GM12878 (cell line): ENCODE measurements around the gene SLC43A3. TPM values are rescaled to one million over a fixed set of nuclear protein-coding genes. Genes with fewer than 3 reads are reported as not detected.
A peak's percentile ranks its signal among the peaks of the same experiment; 100 is the strongest.

ENCODE experiments used
- CREM ChIP-seq: IDR thresholded peaks from 2 replicates; pipeline ENCODE4 v1.6.1; 2014; ENCODE audit warnings: antibody characterized with exemption, low read depth
- DPF2 ChIP-seq: fragments of 450-650 bp; IDR thresholded peaks from 2 replicates; pipeline ENCODE4 v1.6.1; 2017; ENCODE audit warnings: mild to moderate bottlenecking
- IKZF1 ChIP-seq: fragments of 450-650 bp; conservative IDR thresholded peaks from 2 replicates; pipeline ENCODE4 v1.6.1; 2017; ENCODE audit warnings: antibody characterized with exemption, mild to moderate bottlenecking
- NFYB ChIP-seq: IDR thresholded peaks from 2 replicates; pipeline ENCODE4 v1.6.1; 2011; ENCODE audit warnings: low read depth, mild to moderate bottlenecking, low read length, improper control_type of control experiment, moderate library complexity; ENCODE audit not compliant: insufficient read depth
- PRDM15 ChIP-seq: fragments of 450-650 bp; formaldehyde crosslinking; IDR thresholded peaks from 2 replicates; pipeline ENCODE4 v1.4.0; 2020; ENCODE audit warnings: mild to moderate bottlenecking, moderate library complexity
- SMC3 ChIP-seq: IDR thresholded peaks from 2 replicates; pipeline ENCODE4 v1.6.1; 2011; ENCODE audit warnings: low read length, improper control_type of control experiment, borderline replicate concordance
- SP1 ChIP-seq: IDR thresholded peaks from one replicate; pipeline ENCODE4 v1.6.1; 2011; ENCODE audit warnings: low read depth, low read length
- ZBED1 ChIP-seq: IDR thresholded peaks from 2 replicates; pipeline ENCODE4 v1.6.1; 2016; ENCODE audit warnings: borderline replicate concordance
- ZNF207 ChIP-seq: fragments of 450-650 bp; IDR thresholded peaks from 2 replicates; pipeline ENCODE4 v1.6.1; 2014; ENCODE audit warnings: antibody characterized with exemption, mild to moderate bottlenecking, borderline replicate concordance
- ZNF274 ChIP-seq: IDR thresholded peaks from one replicate; pipeline ENCODE4 v1.8.0; 2011; ENCODE audit not compliant: insufficient read length, insufficient read depth
- polyA plus RNA-seq, 11 experiments: library from polyadenylated mRNA; depleted of rRNA in 4 of 11; unstranded in 6 of 11; stranded (reverse) in 5 of 11; fragments of >200 nt; fragmentation: Nextera tagmentation in 4 of 11; fragmentation: Illumina TruSeq in 1 of 11; extraction: Ambion mirVana in 4 of 11; extraction: Trizol in 1 of 11; gene quantifications; 1 replicate in 1 of 11; 2 replicates in 10 of 11; pipeline versions ENCODE4 v1.2.1 to v1.2.3, GENCODE V29; 2011 to 2016; ENCODE audit warnings: inconsistent platforms in 2 of 11, missing spikeins in 2 of 11, low read depth in 1 of 11
- total RNA-seq, 4 experiments: library from RNA; depleted of rRNA in 3 of 4; stranded (reverse); fragments of >200 nt in 3 of 4; fragmentation: Illumina TruSeq in 1 of 4; extraction: Trizol in 1 of 4; gene quantifications; 2 replicates each; pipeline versions ENCODE4 v1.2.1 to v1.2.3, GENCODE V29; 2013 to 2021
- TF ChIP-seq, protein P1 (sequence below): IDR thresholded peaks from 2 replicates; pipeline ENCODE4 v1.6.1; 2012; ENCODE audit warnings: improper control_type of control experiment, low read depth, low read length; ENCODE audit not compliant: insufficient replicate concordance
- TF ChIP-seq, protein P2 (sequence below): IDR thresholded peaks from 2 replicates; pipeline ENCODE4 v1.6.1; 2012; ENCODE audit warnings: low read depth, low read length, improper control_type of control experiment
- TF ChIP-seq, protein P3 (sequence below): fragments of 450-650 bp; IDR thresholded peaks from 2 replicates; pipeline ENCODE4 v1.6.1; 2016; ENCODE audit warnings: mild to moderate bottlenecking, moderate library complexity, borderline replicate concordance
- TF ChIP-seq, protein P4 (sequence below): fragments of 450-650 bp; IDR thresholded peaks from 2 replicates; pipeline ENCODE4 v1.6.1; 2014; ENCODE audit warnings: mild to moderate bottlenecking

Gene SLC43A3
- total and polyA plus RNA-seq, 10 of the 15 experiments (the other 5 are each of a cell fraction or from before 2014, with no cell fraction given): 37.5 to 237 (median 132) TPM

- TF ChIP-seq, protein P1, sequence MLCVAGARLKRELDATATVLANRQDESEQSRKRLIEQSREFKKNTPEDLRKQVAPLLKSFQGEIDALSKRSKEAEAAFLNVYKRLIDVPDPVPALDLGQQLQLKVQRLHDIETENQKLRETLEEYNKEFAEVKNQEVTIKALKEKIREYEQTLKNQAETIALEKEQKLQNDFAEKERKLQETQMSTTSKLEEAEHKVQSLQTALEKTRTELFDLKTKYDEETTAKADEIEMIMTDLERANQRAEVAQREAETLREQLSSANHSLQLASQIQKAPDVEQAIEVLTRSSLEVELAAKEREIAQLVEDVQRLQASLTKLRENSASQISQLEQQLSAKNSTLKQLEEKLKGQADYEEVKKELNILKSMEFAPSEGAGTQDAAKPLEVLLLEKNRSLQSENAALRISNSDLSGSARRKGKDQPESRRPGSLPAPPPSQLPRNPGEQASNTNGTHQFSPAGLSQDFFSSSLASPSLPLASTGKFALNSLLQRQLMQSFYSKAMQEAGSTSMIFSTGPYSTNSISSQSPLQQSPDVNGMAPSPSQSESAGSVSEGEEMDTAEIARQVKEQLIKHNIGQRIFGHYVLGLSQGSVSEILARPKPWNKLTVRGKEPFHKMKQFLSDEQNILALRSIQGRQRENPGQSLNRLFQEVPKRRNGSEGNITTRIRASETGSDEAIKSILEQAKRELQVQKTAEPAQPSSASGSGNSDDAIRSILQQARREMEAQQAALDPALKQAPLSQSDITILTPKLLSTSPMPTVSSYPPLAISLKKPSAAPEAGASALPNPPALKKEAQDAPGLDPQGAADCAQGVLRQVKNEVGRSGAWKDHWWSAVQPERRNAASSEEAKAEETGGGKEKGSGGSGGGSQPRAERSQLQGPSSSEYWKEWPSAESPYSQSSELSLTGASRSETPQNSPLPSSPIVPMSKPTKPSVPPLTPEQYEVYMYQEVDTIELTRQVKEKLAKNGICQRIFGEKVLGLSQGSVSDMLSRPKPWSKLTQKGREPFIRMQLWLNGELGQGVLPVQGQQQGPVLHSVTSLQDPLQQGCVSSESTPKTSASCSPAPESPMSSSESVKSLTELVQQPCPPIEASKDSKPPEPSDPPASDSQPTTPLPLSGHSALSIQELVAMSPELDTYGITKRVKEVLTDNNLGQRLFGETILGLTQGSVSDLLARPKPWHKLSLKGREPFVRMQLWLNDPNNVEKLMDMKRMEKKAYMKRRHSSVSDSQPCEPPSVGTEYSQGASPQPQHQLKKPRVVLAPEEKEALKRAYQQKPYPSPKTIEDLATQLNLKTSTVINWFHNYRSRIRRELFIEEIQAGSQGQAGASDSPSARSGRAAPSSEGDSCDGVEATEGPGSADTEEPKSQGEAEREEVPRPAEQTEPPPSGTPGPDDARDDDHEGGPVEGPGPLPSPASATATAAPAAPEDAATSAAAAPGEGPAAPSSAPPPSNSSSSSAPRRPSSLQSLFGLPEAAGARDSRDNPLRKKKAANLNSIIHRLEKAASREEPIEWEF: peak; percentile 10
- TF ChIP-seq, protein P2, sequence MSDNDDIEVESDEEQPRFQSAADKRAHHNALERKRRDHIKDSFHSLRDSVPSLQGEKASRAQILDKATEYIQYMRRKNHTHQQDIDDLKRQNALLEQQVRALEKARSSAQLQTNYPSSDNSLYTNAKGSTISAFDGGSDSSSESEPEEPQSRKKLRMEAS: peak; percentile 61; the same call in 1 of the 2 replicates
- TF ChIP-seq, protein P3, sequence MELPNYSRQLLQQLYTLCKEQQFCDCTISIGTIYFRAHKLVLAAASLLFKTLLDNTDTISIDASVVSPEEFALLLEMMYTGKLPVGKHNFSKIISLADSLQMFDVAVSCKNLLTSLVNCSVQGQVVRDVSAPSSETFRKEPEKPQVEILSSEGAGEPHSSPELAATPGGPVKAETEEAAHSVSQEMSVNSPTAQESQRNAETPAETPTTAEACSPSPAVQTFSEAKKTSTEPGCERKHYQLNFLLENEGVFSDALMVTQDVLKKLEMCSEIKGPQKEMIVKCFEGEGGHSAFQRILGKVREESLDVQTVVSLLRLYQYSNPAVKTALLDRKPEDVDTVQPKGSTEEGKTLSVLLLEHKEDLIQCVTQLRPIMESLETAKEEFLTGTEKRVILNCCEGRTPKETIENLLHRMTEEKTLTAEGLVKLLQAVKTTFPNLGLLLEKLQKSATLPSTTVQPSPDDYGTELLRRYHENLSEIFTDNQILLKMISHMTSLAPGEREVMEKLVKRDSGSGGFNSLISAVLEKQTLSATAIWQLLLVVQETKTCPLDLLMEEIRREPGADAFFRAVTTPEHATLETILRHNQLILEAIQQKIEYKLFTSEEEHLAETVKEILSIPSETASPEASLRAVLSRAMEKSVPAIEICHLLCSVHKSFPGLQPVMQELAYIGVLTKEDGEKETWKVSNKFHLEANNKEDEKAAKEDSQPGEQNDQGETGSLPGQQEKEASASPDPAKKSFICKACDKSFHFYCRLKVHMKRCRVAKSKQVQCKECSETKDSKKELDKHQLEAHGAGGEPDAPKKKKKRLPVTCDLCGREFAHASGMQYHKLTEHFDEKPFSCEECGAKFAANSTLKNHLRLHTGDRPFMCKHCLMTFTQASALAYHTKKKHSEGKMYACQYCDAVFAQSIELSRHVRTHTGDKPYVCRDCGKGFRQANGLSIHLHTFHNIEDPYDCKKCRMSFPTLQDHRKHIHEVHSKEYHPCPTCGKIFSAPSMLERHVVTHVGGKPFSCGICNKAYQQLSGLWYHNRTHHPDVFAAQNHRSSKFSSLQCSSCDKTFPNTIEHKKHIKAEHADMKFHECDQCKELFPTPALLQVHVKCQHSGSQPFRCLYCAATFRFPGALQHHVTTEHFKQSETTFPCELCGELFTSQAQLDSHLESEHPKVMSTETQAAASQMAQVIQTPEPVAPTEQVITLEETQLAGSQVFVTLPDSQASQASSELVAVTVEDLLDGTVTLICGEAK: no peak
- TF ChIP-seq ZNF207 (no peak), ZNF274 (no peak), CREM (peak; percentile 70), PRDM15 (no peak), SP1 (no peak), ZBED1 (no peak), DPF2 (peak; percentile 70), SMC3 (no peak), NFYB (no peak), IKZF1 (peak; percentile 92)
- TF ChIP-seq, protein P4, sequence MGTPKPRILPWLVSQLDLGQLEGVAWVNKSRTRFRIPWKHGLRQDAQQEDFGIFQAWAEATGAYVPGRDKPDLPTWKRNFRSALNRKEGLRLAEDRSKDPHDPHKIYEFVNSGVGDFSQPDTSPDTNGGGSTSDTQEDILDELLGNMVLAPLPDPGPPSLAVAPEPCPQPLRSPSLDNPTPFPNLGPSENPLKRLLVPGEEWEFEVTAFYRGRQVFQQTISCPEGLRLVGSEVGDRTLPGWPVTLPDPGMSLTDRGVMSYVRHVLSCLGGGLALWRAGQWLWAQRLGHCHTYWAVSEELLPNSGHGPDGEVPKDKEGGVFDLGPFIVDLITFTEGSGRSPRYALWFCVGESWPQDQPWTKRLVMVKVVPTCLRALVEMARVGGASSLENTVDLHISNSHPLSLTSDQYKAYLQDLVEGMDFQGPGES: no peak
Measured at GRCh38 chr11:57406337-57406904, 20.5 kb downstream of the SLC43A3 start (continued).
